Caco-2 (cell line): ENCODE results near the gene GABRR2. TPM values are rescaled to one million over a fixed set of nuclear protein-coding genes. Genes with fewer than 3 reads are reported as not detected.

ENCODE experiments used
- BruUV-seq: library from RNA; stranded (reverse); fragments of 400-500 nt; replicated peaks from 2 replicates; lab custom pipeline; 2021; lab: Mats Ljungman, UMichigan
- CTCF ChIA-PET: fragments of 300-600 bp; sonication (Branson Sonifier 250); formaldehyde crosslinking; loops from one replicate; lab custom pipeline; 2022; ENCODE audit warnings: antibody characterized with exemption; lab: Charles Lee
- POLR2A ChIA-PET: fragments of 300-600 bp; sonication (Branson Sonifier 250); formaldehyde crosslinking; loops from one replicate; lab custom pipeline; 2022; ENCODE audit warnings: antibody characterized with exemption; lab: Charles Lee
- DNase-seq, 2 experiments: peaks; one replicate each; pipeline versions ENCODE4 v3.0.0 to v3.0.0-alpha.2; 2020 to 2022
- H3K27me3 ChIP-seq: replicated peaks from 2 replicates; pipeline ENCODE4 v1.6.0; 2011; ENCODE audit warnings: low read length; ENCODE audit not compliant: control insufficient read depth, insufficient read depth
- H3K36me3 ChIP-seq: 2 replicates; pipeline ENCODE4 v1.5.1; 2011; ENCODE audit warnings: low read length; ENCODE audit not compliant: control insufficient read depth, insufficient read depth
- H3K4me1 ChIP-seq: fragments of 250-450 bp; sonication (Bioruptor Pico); 2 replicates; pipeline ENCODE4 v1.5.1; 2020; ENCODE audit warnings: mild to moderate bottlenecking
- H3K4me3 ChIP-seq: 2 replicates; pipeline ENCODE4 v1.5.1; 2011; ENCODE audit warnings: low read depth, mild to moderate bottlenecking, control low read depth, low read length
- H3K9me3 ChIP-seq: fragments of 250-450 bp; sonication (Bioruptor Pico); 2 replicates; pipeline ENCODE4 v1.5.1; 2020; ENCODE audit warnings: mild to moderate bottlenecking, moderate library complexity
- H3K27ac Mint-ChIP-seq: one replicate; pipeline ENCODE4 v1.8.0; 2022; ENCODE audit warnings: mixed read lengths; ENCODE audit not compliant: unreplicated experiment
- H3K27me3 Mint-ChIP-seq: one replicate; pipeline ENCODE4 v1.8.0; 2022; ENCODE audit warnings: mixed read lengths; ENCODE audit not compliant: insufficient read depth, unreplicated experiment
- H3K36me3 Mint-ChIP-seq: one replicate; pipeline ENCODE4 v1.8.0; 2022; ENCODE audit warnings: mild to moderate bottlenecking, mixed read lengths; ENCODE audit not compliant: insufficient read depth, unreplicated experiment
- H3K4me1 Mint-ChIP-seq: one replicate; pipeline ENCODE4 v1.8.0; 2022; ENCODE audit warnings: low read depth, mixed read lengths; ENCODE audit not compliant: unreplicated experiment
- H3K4me3 Mint-ChIP-seq: one replicate; pipeline ENCODE4 v1.8.0; 2022; ENCODE audit warnings: mild to moderate bottlenecking, moderate library complexity, mixed read lengths; ENCODE audit not compliant: unreplicated experiment
- H3K9me3 Mint-ChIP-seq: one replicate; pipeline ENCODE4 v1.8.0; 2022; ENCODE audit warnings: mixed read lengths; ENCODE audit not compliant: unreplicated experiment
- CTCF ChIP-seq, 2 experiments: fragments of 200-600 bp in 1 of 2; IDR thresholded peaks; 1 replicate in 1 of 2; 2 replicates in 1 of 2; pipeline versions ENCODE4 v1.5.1 to v1.8.0; 2011 to 2022; ENCODE audit warnings: antibody characterized with exemption in 1 of 2, control low read depth in 1 of 2, inconsistent platforms in 1 of 2, low read depth in 1 of 2, low read length in 1 of 2, mild to moderate bottlenecking in 1 of 2, moderate library complexity in 1 of 2; ENCODE audit not compliant: insufficient read depth in 1 of 2, severe bottlenecking in 1 of 2, unreplicated experiment in 1 of 2
- intact Hi-C: fragments of 100-400 bp; cut with micrococcal nuclease; formaldehyde crosslinking; loops from one replicate; pipeline ENCODE4 v1.10.0; 2022; ENCODE audit not compliant: unreplicated experiment
- total RNA-seq: library from RNA; stranded (reverse); gene quantifications from 2 replicates; pipeline ENCODE4 v1.2.3, GENCODE V29; 2022

GABRR2 gene
- total RNA-seq, 1 experiment from 2014 or later: 0.29 TPM

- Mint-ChIP-seq H3K27me3 (peaks cover 2% of the 10 kb centered on the region), H3K4me3 (no peak overlapping the region), H3K9me3 (no peaks in the 10 kb centered on the region), H3K36me3 (no peaks in the 10 kb centered on the region), H3K27ac (no peak overlapping the region), H3K4me1 (no peaks in the 10 kb centered on the region)
- TF ChIP-seq CTCF (IDR thresholded peaks at IDR 0.05; ENCODE audit: insufficient read depth in 1 of 2, low read depth in 1 of 2, low read length in 1 of 2, severe bottlenecking in 1 of 2, unreplicated experiment in 1 of 2): no peak
- ChIA-PET CTCF (no interaction called here), POLR2A (no interaction called here)
- DNase-seq: no peak
- BruUV-seq: no TSS peak
- H3K4me1 ChIP-seq: no peaks in the 10 kb centered on the region
- H3K27me3 ChIP-seq: no peaks in the 10 kb centered on the region; the same call in 1 of the 2 replicates
- no peak overlapping the region for H3K4me3 ChIP-seq
- H3K9me3 ChIP-seq: no peaks in the 10 kb centered on the region
- no peaks in the 10 kb centered on the region for H3K36me3 ChIP-seq
- intact Hi-C loops: no loop called here
Measured at GRCh38 chr6:89278956-89279355, 36.1 kb downstream of the GABRR2 start.

- ChIA-PET CTCF (no interaction called here), POLR2A (no interaction called here)
- Histone ChIP-seq H3K4me3 (no peak overlapping the region), H3K9me3 (no peaks in the 10 kb centered on the region), H3K27me3 (no peaks in the 10 kb centered on the region; the same call in 1 of the 2 replicates), H3K36me3 (no peaks in the 10 kb centered on the region), H3K4me1 (no peaks in the 10 kb centered on the region)
- H3K36me3 Mint-ChIP-seq: no peaks in the 10 kb centered on the region
- no peak overlapping the region for H3K27ac Mint-ChIP-seq
- H3K4me1 Mint-ChIP-seq: no peaks in the 10 kb centered on the region
- no TSS peak for BruUV-seq
- no peak for DNase-seq
- H3K4me3 Mint-ChIP-seq: no peak overlapping the region
- intact Hi-C loops: no loop called here
- TF ChIP-seq CTCF (IDR thresholded peaks at IDR 0.05; ENCODE audit: insufficient read depth in 1 of 2, low read depth in 1 of 2, low read length in 1 of 2, severe bottlenecking in 1 of 2, unreplicated experiment in 1 of 2): no peak
- peaks cover 2% of the 10 kb centered on the region for H3K27me3 Mint-ChIP-seq
- no peaks in the 10 kb centered on the region for H3K9me3 Mint-ChIP-seq
Measured at GRCh38 chr6:89275900-89276299, 39.2 kb downstream of the GABRR2 start.

- H3K4me1 ChIP-seq: no peaks in the 10 kb centered on the region
- no peaks in the 10 kb centered on the region for H3K9me3 ChIP-seq
- Mint-ChIP-seq H3K27me3 (peaks cover 4% of the 10 kb centered on the region), H3K4me3 (no peak overlapping the region), H3K4me1 (no peaks in the 10 kb centered on the region), H3K36me3 (no peaks in the 10 kb centered on the region), H3K27ac (no peak overlapping the region), H3K9me3 (no peaks in the 10 kb centered on the region)
- H3K36me3 ChIP-seq: no peaks in the 10 kb centered on the region
- DNase-seq: no peak
- H3K4me3 ChIP-seq: no peak overlapping the region
- TF ChIP-seq CTCF (IDR thresholded peaks at IDR 0.05; ENCODE audit: insufficient read depth in 1 of 2, low read depth in 1 of 2, low read length in 1 of 2, severe bottlenecking in 1 of 2, unreplicated experiment in 1 of 2): no peak
- no TSS peak for BruUV-seq
- CTCF ChIA-PET: interaction anchor here (0.6 kb wide), 1 partner anchor 134 kb away, joined by 3 read pairs; no protein-coding TSS in a partner anchor
- H3K27me3 ChIP-seq: no peaks in the 10 kb centered on the region; the same call in 1 of the 2 replicates
- POLR2A ChIA-PET: no interaction called here
- intact Hi-C loops: no loop called here
Measured at GRCh38 chr6:89273816-89274215, 41.3 kb downstream of the GABRR2 start.
